ENCODE measurements around the gene CASZ1.

The CASZ1 gene

DNA sequence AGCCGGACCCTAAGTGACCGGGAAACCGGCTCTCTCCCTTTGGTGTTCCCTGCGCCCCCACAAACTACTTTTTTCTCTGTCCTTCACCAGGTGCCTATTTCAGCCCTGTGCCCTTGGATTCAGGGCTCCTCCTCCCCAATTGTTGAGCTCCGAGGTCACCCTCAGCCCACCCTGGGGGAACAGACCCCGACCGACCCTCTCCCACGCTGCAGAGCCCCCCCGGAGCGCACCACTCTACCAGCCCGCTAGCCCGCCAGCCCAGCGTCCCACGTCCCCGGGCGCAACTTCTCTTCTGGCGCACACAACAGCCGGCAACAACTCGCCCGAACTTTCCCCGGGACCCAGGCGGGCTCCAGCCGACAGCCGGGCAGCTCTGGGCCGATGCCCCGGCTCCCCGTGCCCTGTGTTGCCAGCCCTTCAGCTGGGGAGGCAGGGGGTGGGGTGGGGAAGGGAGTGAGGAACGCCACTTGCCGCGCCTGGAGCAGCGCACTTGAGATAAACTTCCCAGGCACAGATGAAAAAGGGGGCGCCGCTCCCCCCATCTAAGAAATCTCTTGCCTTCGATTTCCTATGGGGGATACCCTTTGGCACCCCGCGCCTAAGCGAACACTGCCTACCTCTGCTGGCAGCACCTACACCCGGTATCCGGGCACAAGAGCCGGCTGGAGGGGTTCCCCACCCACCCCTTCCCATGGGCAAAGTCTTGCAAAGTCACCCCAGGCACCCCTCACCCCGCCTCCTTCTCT lies 997 bp downstream of the CASZ1 start:
- no peak for DNase-seq (ENCODE audit: low read depth, low spot score)

DNA sequence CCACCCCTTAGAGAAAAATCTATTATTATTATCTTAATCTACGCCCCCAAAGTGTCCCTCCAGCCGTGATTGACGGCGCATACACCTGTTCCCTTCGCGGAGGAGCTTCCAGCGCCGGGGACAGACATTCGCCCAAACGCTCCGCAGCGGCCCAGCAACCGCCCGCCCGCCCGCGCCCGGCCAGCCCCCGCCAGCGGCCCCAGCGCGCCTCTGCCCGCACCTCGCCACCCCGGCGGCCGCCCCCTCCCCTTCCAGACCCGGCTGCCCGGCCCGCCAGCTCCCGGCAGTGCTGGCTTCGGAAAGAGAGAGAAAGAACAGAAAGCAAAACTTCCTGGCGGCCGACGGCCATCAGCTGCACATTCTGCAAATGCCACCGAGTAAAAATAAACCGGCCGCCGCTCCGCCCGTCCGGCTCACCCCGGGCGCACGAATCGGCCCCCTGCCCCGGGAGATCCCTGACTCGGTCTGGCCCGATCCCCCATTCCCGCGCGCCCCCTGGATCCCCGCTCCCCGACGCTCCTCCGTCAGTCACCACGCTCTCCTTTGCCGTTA lies 1.6 kb downstream of the CASZ1 start:
- no peak for DNase-seq (ENCODE audit: low read depth, low spot score)

DNA sequence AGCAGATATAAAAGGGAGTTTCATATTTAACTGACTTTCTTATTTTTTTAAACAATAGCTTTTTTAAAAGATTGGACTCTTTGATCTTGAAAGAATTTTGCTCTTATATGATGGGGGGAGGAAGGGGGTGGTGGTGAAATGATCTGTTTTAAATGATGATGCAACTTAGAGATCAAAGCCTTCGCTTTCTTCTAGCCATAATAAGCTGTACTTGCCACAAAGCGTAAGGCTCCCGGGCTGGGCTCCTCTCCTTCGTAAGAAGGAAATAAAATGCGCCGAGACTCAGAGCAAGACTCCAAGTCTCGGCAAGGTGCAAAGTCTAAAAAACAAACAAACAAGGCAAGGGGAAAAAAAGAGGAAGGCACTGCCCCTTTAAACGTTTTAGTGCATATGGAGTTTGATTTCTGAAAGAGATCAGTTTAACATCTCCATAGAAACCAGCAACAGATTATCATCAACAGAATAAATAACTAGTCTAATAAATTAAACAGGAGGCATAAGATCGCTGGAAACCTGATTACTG lies 3.3 kb downstream of the CASZ1 start:
- no peak for DNase-seq (ENCODE audit: low read depth, low spot score)

DNA sequence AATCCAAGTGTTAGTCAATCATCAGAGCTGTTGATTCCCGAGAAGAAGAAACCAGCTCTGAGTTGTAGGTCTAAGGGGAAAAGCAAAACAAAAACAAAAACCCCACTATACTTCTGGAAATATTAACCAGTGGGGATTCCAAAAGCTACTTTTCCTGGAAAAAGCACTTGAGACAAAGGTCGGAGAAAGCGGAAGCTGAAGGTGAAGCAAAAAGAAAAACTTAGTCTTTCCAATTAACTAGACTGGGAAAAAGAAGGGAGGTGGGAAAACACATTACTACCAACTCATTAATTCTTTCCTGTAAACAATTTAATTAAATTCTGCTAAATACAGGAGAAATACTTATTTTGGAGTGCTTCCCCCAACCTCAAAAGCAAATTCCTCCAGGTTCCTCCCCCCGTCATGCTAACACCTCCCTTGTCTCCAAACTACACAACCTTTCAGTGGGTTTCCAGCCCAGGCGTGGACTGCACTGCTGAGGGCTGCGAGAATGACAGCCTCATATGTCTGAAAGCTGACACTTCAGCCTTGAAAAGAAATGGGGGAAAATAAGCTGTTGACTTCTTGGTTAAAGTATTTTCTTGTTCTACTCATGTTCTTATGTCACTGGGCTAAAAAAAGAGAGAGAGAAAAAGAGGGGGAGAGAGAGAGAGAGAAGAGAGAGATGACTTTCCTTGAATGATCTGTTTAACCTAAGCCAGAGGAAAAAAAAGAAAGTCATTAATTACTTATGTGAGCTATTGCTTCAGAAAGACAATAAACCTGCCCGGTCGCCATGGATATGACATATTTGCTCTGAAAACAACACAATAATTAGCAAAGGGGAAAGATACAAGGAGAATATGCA lies 5.1 kb downstream of the CASZ1 start:
- no peak for DNase-seq (ENCODE audit: low read depth, low spot score)

DNA sequence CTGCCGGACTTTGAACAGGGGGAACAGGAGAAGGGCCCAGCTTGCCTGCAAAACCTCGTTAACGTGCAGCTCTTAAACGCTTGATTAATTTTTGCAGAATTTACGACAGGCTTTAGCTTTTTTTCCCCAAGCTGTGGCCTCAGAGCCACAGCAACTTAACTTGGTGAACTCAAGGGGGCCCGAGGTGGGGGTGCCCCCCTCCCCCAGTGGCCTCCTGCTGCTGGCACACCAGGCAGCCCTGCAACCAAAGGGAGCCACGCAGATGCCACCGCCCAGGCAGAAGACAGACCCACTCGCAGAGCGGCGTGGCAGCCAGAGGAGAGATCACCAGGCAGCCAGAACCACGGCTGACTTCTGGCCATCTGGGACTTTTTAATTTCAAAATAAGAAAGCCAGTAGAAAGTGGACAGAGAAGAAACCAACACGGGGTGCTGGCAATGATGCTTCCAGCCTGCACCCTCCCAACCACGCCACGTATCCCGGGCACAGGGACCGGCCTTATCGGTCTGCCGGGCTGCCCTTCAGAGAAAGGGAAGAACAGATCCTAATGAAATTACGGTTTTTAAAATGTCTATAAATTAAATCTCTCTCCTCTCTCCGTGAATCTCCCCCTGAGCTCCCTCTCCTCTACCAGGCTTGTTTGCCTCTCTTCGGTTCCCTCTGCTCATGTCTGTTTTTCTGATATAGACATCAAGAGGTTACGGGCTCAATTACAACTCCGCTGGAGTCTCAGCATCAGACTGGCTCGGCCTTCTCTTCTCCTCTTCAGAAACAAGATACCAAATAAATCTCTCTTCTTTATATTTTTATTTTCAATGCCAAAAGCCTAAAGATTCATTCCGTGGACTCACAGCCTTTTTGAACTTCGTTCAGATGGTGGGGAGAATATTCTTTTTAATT lies 6.4 kb downstream of the CASZ1 start:
- no peak for DNase-seq (ENCODE audit: low read depth, low spot score)

DNA sequence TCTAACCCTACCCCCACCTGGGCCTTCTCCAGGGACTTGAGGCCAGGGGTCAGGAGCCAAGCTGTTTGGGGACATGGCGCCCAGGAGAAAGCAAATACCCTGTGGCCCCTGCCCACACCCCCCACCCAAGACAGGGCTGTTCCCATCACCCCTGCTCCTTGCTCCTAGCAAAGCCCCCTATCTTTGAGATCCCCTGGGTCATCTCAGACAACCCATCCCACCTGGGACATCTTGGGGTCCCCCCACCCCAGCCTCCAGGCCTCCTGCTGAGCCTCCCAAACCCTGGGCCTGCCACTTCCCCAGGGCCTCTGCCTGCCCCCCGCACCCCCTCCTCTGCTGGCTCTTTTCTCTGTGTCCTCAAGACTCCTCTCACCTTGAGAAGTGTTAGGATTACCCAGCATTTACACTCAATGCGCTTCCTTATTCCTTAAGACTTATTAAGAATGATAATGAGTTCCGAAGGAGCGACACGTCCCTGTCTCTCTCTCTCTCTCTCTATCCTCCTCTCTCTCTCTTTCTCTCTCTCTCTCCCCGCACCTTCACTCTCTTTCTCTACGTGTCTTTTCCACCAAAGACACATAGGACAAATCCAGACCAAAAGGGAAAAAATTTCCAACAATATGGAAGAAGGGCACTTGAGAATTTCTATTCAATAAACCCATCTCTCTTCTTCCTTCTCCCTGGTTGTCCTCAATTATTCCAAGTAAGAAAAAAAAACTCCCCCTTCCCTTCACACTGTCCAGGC lies 7.2 kb downstream of the CASZ1 start:
- DNase-seq (ENCODE audit: low read depth, low spot score): no peak

DNA sequence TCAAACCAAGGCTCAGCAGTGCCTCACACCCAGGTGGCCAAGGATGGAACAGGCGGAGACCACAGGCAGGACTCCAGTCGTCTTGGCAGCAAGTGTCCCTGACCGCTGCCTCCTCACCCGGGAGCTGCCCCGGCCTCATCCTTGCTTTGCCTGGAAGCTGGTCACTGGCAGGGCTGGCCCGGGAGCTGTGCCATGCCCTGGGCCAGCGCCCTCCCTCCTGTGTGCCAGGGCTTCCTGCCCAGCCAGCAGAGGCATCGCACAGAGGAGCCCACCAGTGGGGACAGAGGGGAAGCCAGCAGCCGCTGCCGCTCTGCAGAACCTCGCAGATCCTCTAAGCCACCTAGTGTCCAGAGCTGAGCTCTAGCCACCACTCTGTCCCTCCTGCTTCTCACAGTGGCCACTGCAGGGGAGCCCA lies 7.8 kb downstream of the CASZ1 start:
- DNase-seq (ENCODE audit: low read depth, low spot score): no peak

DNA sequence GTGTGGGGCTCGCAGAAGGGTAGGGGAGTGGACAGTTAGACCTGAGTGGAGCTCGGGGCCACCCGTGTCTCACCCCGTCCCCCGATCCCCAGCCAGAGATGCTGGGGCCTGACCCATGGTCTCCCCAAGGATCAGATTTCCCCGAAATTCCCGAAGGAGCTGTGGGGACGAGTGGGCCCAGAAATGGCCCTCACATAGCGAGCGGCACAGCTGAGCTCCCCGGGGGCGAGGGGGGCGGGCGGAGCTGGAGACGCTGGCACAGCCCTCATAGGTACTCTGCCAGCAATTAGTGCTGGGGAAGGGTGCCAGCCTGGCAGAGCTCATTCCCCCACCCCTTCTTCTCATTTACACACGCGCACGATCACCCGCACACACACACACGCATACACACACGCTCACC lies 9.2 kb downstream of the CASZ1 start:
- no peak for DNase-seq (ENCODE audit: low read depth, low spot score)

DNA sequence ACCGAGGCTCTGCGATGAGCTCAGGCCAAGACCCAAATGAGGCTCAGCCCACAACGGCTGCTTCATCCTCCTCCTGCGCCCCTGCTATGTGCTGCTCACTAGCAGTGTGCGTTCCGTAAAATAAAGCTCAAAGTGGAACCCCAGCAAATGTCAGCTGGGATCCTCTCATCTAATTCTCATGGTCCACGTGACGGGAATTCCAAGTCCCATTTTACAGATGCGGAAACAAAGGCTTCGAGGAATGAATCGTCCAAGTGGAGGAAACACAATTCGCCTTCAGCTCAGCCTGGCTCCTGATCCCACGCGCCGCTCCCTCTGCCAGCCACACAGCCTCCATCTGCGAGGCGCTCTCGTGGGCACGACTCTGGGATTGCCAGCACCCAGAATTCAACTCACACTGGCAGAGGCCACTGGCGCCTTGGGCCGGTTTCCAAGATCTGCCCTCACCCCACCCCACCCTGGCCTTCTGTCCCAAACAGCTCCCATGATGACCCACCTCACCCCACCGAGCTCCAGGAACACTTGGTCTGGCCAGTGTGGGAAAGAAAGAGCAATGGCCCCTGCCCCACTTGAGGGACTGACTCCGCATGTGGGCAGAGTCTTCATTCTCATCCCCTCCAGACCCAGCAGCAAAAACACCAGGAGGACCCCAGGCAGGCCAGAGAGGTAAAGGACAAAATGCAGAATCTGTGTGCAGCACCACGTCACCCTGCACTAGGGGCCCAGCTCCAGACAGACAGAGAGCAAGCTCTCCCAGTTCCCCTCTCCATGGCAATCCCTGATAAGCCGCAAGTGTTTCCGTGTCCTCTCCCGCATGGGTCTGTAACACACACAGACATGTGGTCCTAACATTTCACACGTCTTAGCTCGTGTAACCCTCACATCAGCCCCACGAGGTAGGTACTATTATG lies 10.5 kb downstream of the CASZ1 start:
- DNase-seq (ENCODE audit: low read depth, low spot score): no peak

DNA sequence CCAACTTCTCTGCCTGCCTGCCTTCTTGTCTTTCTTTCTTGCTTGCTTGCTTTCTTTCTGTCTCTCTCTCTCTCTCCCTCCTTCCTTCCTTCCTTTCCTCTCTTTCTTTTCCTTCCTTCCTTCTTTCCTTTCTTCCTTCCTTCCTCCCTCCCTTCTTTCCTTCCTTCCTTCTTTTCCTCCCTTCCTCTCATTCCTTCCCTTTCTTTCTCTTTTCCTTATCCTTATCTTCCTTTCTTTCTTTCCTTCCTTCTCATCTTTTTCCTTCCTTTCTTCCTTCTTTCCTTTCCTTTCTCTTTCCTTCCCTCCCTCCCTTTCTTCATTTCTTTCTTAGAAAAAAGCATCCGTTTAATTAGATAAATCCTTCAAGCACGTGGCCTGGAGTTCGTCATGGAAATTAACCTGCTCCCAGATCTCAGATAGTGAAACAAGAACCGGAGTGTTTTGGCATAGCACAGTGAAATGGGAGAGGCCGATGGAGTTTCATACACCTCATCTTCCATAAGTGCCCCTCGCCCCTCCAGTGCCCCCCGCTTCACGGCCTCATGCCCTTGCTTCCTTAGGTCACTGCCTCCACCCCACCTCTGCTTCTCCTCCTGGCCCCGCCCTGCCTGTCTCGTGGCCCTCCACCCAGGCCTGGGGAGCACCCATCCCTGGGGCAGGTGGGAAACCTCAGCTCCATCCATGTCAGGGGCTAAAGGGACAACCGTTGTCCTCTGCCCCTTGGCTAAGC lies 11.3 kb downstream of the CASZ1 start:
- DNase-seq (ENCODE audit: low read depth, low spot score): no peak

DNA sequence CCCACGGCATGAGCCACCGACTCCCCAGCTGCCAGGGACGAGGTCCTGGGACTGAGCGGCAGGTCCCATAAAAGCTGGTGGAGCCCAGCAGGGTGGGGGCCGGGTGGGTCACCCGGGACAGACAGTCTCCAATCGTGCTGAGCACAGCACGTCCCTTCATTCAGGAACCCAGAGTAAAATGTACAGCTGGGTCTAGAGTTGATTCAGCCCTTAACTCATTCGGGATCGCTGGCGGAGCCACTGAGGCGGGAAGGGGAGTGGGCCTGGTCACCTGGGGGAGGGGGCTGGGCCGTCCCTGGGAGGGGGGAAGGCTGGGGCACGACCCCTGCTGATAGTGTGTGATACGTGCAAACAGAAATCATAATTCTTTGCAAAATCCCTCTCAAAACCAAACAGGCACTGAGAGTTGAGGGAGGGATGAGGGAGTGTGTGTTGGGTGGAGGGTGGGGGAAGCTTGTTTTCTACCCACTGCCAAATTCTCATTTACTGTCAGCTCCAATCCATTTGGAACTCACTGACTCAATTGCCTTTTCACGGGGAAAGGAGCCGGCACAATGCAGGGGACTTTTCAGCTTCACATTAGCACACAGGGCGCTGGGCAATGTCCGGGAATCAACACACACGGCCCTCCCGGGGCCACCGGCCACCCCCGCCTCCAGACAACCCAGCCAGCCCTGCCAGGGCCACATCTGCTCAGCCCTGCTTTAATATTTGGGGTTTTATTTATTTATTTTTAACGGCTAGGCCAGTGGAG lies 13.8 kb downstream of the CASZ1 start:
- no peak for DNase-seq (ENCODE audit: low read depth, low spot score)

DNA sequence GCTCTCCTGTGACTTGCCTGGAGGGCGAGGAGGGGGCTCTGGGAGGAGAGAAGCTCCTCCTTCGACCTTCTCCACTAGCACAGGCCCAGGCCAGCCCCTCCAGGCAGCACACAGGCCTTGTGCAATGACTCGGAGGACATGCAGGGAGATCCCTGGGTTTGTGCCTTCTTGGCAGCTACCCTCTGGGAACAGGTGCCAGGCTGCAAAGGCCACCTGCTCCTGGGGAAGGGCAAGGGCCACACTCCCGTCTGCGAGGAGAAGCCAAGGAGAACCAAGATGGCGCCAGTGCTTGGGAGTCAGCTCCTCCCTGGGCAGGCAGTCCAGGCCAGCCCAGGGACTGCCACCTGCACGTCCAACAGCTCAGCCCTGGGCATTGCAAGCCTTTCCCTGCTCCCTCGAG lies 15.3 kb downstream of the CASZ1 start:
- DNase-seq (ENCODE audit: low read depth, low spot score): no peak

DNA sequence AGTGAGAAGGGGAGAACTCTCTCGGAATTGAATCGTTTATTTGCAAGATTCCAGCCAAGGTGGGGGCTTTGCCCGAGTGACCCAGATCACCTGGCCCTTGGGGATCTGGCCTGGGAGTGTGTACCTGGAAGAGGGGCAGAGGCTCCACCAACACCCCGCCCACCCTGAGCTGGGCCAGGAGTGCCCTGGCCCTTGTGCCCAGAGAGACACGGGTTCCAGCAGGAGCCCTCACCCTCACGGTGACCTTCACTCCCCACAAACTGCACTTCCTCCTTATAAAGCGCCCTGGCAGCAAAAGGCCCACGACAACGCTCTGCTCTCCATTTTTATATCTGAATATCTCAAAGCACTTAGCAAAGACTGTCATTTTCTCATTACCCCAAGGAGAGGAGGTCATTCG lies 16.6 kb downstream of the CASZ1 start:
- no peak for DNase-seq (ENCODE audit: low read depth, low spot score)

DNA sequence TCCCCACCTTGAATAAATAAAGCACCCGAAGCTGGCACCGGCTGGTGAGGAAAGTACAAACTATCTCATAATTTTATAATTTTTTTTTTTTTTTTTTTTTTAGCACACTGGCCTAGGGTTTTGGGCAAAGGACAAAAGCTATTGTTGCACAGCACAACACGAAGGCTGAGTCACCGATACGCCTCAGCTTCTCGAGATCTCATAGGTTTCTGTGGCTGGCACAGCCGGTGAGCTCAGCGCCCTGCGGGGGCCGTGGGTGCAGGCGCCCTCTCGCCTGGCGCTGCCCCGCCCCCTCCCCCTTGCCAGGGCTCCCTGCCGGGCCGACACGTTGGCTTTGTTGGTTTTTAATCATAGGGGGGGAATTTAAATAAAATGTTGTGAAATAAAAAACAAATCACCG lies 17.2 kb downstream of the CASZ1 start:
- DNase-seq (ENCODE audit: low read depth, low spot score): no peak

DNA sequence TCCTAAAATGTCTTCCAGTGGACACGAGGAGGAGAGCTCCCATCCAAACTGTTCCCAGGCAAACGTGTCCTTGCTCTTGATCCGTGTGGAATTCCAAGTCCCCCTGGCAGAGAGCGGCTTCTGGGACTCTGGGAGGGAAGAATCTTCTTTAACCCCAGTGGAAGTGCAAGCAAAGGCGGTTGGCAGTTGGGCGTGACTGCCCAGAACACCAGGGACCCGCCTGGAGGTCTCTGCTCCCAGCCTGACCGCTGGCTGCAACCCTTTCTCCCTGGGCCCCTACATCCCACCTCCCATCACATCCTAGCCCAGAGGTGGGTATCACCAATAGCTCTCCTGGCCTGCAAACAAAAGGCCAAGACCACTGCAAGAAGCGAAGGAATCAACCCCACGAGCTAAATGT lies 17.8 kb downstream of the CASZ1 start:
- DNase-seq (ENCODE audit: low read depth, low spot score): no peak

DNA sequence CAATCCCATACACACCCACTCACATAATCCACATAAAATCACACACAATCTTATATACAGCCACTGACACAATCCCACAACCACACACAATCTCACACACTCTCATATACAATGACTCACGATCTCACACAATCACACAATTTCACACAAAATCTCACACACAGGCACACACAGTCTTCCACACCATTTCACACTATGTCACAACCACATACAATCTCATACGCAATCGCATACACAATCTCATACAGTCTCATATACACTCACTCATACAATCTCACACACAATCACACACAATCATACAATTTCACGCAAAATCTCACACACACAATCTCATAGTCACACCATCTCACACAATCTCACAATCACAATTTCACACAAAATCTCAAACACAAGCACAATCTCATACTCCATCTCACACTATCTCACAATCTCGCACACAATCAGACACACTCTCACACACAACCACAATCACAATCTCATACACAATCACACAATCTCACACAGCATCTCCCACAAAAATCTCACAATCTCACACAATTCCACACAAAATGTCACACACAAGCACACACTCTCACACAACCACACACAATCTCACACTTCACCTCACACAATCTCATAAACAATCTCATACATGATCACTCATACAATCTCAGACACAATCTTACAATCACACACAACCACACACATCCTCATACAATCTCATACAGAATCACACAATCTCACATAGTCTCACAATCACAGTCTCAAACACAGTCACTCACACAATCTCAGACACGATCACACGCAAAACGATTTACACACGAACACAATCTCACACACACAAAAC lies 18.5 kb downstream of the CASZ1 start:
- no peak for DNase-seq (ENCODE audit: low read depth, low spot score)

DNA sequence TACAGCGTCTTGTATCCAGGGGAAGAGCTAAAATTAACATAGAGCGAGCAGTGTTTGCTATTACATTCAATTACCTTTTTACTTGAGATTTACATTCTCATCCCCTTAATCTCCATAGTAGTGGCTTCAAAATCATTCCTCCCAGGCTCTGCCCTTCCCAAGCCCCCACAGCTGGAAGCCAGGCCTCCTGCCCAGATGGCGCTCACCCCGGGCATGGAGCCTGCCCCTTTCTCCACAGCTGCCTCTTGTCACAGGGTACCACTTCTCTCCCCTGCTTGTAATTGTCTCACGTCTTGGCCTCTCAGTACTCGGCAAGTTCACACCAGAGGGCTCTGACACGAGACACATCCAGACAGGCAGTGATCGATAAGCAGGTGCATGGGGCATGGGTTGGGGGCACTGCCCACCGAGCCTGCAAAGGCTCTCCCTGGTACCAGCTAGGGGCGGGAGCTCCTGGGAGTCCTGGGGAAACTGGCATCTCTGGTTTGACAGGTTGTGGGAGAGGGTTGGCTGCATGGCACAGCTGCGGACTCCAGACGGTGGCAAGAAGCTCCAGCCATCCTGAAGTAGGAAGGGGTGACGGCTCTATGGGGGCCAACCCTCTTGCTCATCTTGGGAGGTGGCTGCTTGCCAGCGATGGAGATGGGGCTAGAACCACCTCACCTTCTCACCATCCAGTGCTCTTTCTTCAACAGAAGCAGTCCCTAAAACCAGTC lies 20.1 kb downstream of the CASZ1 start:
- DNase-seq (ENCODE audit: low read depth, low spot score): no peak

All from activated naive CD8-positive, alpha-beta T cell treated with anti-CD3 and anti-CD28 coated beads, Interleukin-2, amount 50 U/mL, for 16 hours (primary cell).